ENCODE data around the gene ANKRD33B. TPM values are rescaled to one million over a fixed set of nuclear protein-coding genes. Genes with fewer than 3 reads are reported as not detected.

ANKRD33B gene
- polyA plus RNA-seq, 1 experiment, result 4.8 TPM

DNA sequence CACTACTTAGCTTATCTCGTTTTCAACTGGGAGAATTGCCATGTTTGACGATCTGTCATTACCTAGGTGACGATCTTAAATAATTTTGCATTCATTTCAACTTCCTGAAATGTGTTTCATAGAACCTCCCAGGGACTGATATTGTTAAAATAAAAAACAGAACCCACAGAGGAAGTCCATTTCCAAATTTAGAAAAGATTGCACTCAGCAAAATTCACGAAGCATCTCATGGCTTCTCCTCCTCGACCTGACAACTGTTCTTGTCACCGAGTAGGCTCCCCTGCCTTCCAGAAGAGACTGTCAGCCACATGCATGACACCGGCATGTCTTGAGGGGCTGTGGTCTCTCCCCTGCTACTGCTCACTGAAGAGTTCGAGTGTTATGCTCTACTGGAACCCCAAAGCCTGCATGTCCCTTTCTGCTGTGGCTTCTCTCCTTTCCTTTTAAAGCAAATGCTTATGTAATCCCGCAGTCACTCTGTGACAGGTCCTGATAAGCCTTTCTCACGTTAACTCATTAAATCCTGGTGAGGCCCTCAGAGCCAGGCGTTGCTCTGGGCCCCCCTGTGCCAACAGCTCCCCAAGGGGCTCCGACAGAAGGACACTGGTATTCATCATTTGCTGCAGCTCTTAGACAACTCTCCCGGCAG lies 26.8 kb upstream of the ANKRD33B start:
- Histone ChIP-seq H3K27me3 (ENCODE audit: control insufficient read depth, insufficient read depth, low read length) (no peaks in the 10 kb centered on the region), H3K9me3 (ENCODE audit: control insufficient read depth, insufficient read depth, low read length) (no peaks in the 10 kb centered on the region; the same call in 1 of the 2 replicates), H3K4me3 (ENCODE audit: low read depth, low read length) (no peak overlapping the region), H3K27ac (ENCODE audit: low read depth, low read length) (no peak overlapping the region)
- DNase-seq (ENCODE audit: low read depth, low spot score), result no peak
- CTCF ChIA-PET, result no interaction called here
- TF ChIP-seq CTCF (IDR thresholded peaks at IDR 0.05; ENCODE audit: low read depth, low read length), result no peak
- POLR2A ChIA-PET, result no interaction called here

GRCh38 chr5:10537624-10538023 lies 26.2 kb upstream of the ANKRD33B start:
- POLR2A ChIA-PET, result no interaction called here
- H3K4me3 ChIP-seq (ENCODE audit: low read depth, low read length), result no peak overlapping the region
- no peak for TF ChIP-seq CTCF (IDR thresholded peaks at IDR 0.05; ENCODE audit: low read depth, low read length)
- no peaks in the 10 kb centered on the region for H3K27me3 ChIP-seq (ENCODE audit: control insufficient read depth, insufficient read depth, low read length)
- no peak for DNase-seq (ENCODE audit: low read depth, low spot score)
- no peak overlapping the region for H3K27ac ChIP-seq (ENCODE audit: low read depth, low read length)
- CTCF ChIA-PET, result no interaction called here
- no peaks in the 10 kb centered on the region; the same call in 1 of the 2 replicates for H3K9me3 ChIP-seq (ENCODE audit: control insufficient read depth, insufficient read depth, low read length)

- DNase-seq (ENCODE audit: low read depth, low spot score), result no peak
- H3K27me3 ChIP-seq (ENCODE audit: control insufficient read depth, insufficient read depth, low read length), result no peaks in the 10 kb centered on the region
- H3K4me3 ChIP-seq (ENCODE audit: low read depth, low read length), result no peak overlapping the region
- ChIA-PET POLR2A (no interaction called here), CTCF (no interaction called here)
- no peak overlapping the region for H3K27ac ChIP-seq (ENCODE audit: low read depth, low read length)
- no peak for TF ChIP-seq CTCF (IDR thresholded peaks at IDR 0.05; ENCODE audit: low read depth, low read length)
- no peaks in the 10 kb centered on the region; the same call in 1 of the 2 replicates for H3K9me3 ChIP-seq (ENCODE audit: control insufficient read depth, insufficient read depth, low read length)
Measured at GRCh38 chr5:10538103-10538788, 25.6 kb upstream of the ANKRD33B start.

GRCh38 chr5:10538789-10539686 lies 24.8 kb upstream of the ANKRD33B start:
- Histone ChIP-seq H3K9me3 (ENCODE audit: control insufficient read depth, insufficient read depth, low read length) (no peaks in the 10 kb centered on the region), H3K27ac (ENCODE audit: low read depth, low read length) (no peak overlapping the region), H3K4me3 (ENCODE audit: low read depth, low read length) (no peak overlapping the region), H3K27me3 (ENCODE audit: control insufficient read depth, insufficient read depth, low read length) (no peaks in the 10 kb centered on the region)
- DNase-seq (ENCODE audit: low read depth, low spot score), result no peak
- POLR2A ChIA-PET, result no interaction called here
- CTCF ChIA-PET, result no interaction called here
- TF ChIP-seq CTCF (IDR thresholded peaks at IDR 0.05; ENCODE audit: low read depth, low read length), result no peak

- Histone ChIP-seq H3K27me3 (ENCODE audit: control insufficient read depth, insufficient read depth, low read length) (no peaks in the 10 kb centered on the region), H3K9me3 (ENCODE audit: control insufficient read depth, insufficient read depth, low read length) (no peaks in the 10 kb centered on the region), H3K27ac (ENCODE audit: low read depth, low read length) (no peak overlapping the region), H3K4me3 (ENCODE audit: low read depth, low read length) (no peak overlapping the region)
- DNase-seq (ENCODE audit: low read depth, low spot score), result no peak
- TF ChIP-seq CTCF (IDR thresholded peaks at IDR 0.05; ENCODE audit: low read depth, low read length), result no peak
- CTCF ChIA-PET, result no interaction called here
- POLR2A ChIA-PET, result no interaction called here
Measured at GRCh38 chr5:10539687-10539998, 24.2 kb upstream of the ANKRD33B start.

Measured in AG04450 (cell line).